Kasumi-1 (cell line): Measurements from ENCODE around the gene RNF222.
"Not testable (repeated sequence)": the region's sequence is repeated elsewhere in the genome, so short reads cannot be mapped to it uniquely, and the experiment has no call there.

Experiments
- DNase-seq, 2 experiments: peaks; one replicate each; lab custom pipeline; 2025; lab: John Stamatoyannopoulos, UW

Gene RNF222

GRCh38 chr17:8380049-8380448 lies 17.6 kb downstream of the RNF222 start:
- no peak for DNase-seq

- not testable (repeated sequence) for DNase-seq
Observed at GRCh38 chr17:8378117-8378516, 19.5 kb downstream of the RNF222 start.

- DNase-seq, result no peak
Observed at GRCh38 chr17:8377422-8377821, 20.2 kb downstream of the RNF222 start.

- DNase-seq, result peak; percentile 66
Observed at GRCh38 chr17:8376271-8377067, 21.2 kb downstream of the RNF222 start, which contains the start of gene KRABD2. Gene KRABD2 (minus strand): TSS chr17:8376704.

GRCh38 chr17:8375738-8376259 lies 21.8 kb downstream of the RNF222 start:
- DNase-seq, result no peak

- not testable (repeated sequence) for DNase-seq
Observed at GRCh38 chr17:8373856-8374255, 23.8 kb downstream of the RNF222 start.

GRCh38 chr17:8372422-8372821 lies 25.2 kb downstream of the RNF222 start:
- DNase-seq, result no peak

- no peak for DNase-seq
Observed at GRCh38 chr17:8371786-8372185, 25.8 kb downstream of the RNF222 start.

- peak in 1 of 2 experiments; percentile 1 for DNase-seq
Observed at GRCh38 chr17:8369944-8370343, 27.7 kb downstream of the RNF222 start.

- no peak for DNase-seq
Observed at GRCh38 chr17:8368193-8368592, 29.4 kb downstream of the RNF222 start.

- DNase-seq, result no peak
Observed at GRCh38 chr17:8366231-8366630, 31.4 kb downstream of the RNF222 start.

- no peak for DNase-seq
Observed at GRCh38 chr17:8365143-8365542, 32.5 kb downstream of the RNF222 start.

GRCh38 chr17:8362651-8363332 lies 34.8 kb downstream of the RNF222 start:
- no peak for DNase-seq

GRCh38 chr17:8360751-8361150 lies 36.9 kb downstream of the RNF222 start:
- no peak for DNase-seq

GRCh38 chr17:8360260-8360659 lies 37.4 kb downstream of the RNF222 start:
- no peak for DNase-seq

GRCh38 chr17:8359769-8360168 lies 37.9 kb downstream of the RNF222 start:
- no peak for DNase-seq

GRCh38 chr17:8357910-8358309 lies 39.7 kb downstream of the RNF222 start:
- DNase-seq, result no peak

- DNase-seq, result no peak
Observed at GRCh38 chr17:8354236-8354635, 43.4 kb downstream of the RNF222 start.

GRCh38 chr17:8353736-8354135 lies 43.9 kb downstream of the RNF222 start:
- DNase-seq, result no peak

- DNase-seq, result no peak
Observed at GRCh38 chr17:8350339-8350738, 47.3 kb downstream of the RNF222 start.

GRCh38 chr17:8347001-8347400 lies 50.6 kb downstream of the RNF222 start:
- not testable (repeated sequence) for DNase-seq

- no peak for DNase-seq
Observed at GRCh38 chr17:8345951-8346665, 51.5 kb downstream of the RNF222 start.
